CD4-positive, alpha-beta T cell treated with Interleukin-4 for 1 hour (primary cell): ENCODE data around the gene NPIPB4.
"Not testable (repeated sequence)": the region's sequence is repeated elsewhere in the genome, so short reads cannot be mapped to it uniquely, and the experiment has no call there.

Experiments
- DNase-seq, 2 donors: peaks; one replicate each; pipeline ENCODE4 v3.0.0-alpha.2; 2020 to 2022

NPIPB4 gene

GRCh38 chr16:21857656-21858055, at the start of gene NPIPB4:
Gene NPIPB4 (minus strand): TSS chr16:21857756. CDS start chr16:21857378, 378 bp downstream.
- DNase-seq, result not testable (repeated sequence)

- DNase-seq, result not testable (repeated sequence)
Observed at GRCh38 chr16:21898998-21899397, 41.4 kb upstream of the NPIPB4 start.

- DNase-seq, result peak; percentile 21 to 24
Observed at GRCh38 chr16:21881988-21882387, 24.4 kb upstream of the NPIPB4 start.

- not testable (repeated sequence) for DNase-seq
Observed at GRCh38 chr16:21837186-21837585, 20.4 kb downstream of the NPIPB4 start.

- DNase-seq, result peak in 1 of 2 donors; percentile 59
Observed at GRCh38 chr16:21836334-21836733, 21.2 kb downstream of the NPIPB4 start.

- DNase-seq, result peak; percentile 2 to 36
Observed at GRCh38 chr16:21835747-21836146, 21.8 kb downstream of the NPIPB4 start.

- DNase-seq, result not testable (repeated sequence)
Observed at GRCh38 chr16:21834211-21834610, 23.3 kb downstream of the NPIPB4 start.

- not testable (repeated sequence) for DNase-seq
Observed at GRCh38 chr16:21829929-21830328, 27.6 kb downstream of the NPIPB4 start.

GRCh38 chr16:21826067-21826706, 31.4 kb downstream of the NPIPB4 start:
- not testable (repeated sequence) for DNase-seq

- DNase-seq, result not testable (repeated sequence)
Observed at GRCh38 chr16:21825526-21825925, 32.0 kb downstream of the NPIPB4 start.

GRCh38 chr16:21823258-21823657, 34.3 kb downstream of the NPIPB4 start:
- DNase-seq, result not testable (repeated sequence)

- not testable (repeated sequence) for DNase-seq
Observed at GRCh38 chr16:21820908-21821465, 36.6 kb downstream of the NPIPB4 start.

GRCh38 chr16:21820028-21820907, 37.3 kb downstream of the NPIPB4 start:
- DNase-seq, result peak; percentile 68 to 77

GRCh38 chr16:21819617-21820016, 37.9 kb downstream of the NPIPB4 start:
- not testable (repeated sequence) for DNase-seq

GRCh38 chr16:21817012-21817411, 40.5 kb downstream of the NPIPB4 start:
- not testable (repeated sequence) for DNase-seq

- not testable (repeated sequence) for DNase-seq
Observed at GRCh38 chr16:21815694-21816093, 41.9 kb downstream of the NPIPB4 start.

GRCh38 chr16:21802375-21802663, 55.2 kb downstream of the NPIPB4 start:
- DNase-seq, result not testable (repeated sequence)

- peak; percentile 16 to 51 for DNase-seq
Observed at GRCh38 chr16:21801538-21802374, 55.8 kb downstream of the NPIPB4 start.

- not testable (repeated sequence) for DNase-seq
Observed at GRCh38 chr16:21798601-21799000, 59.0 kb downstream of the NPIPB4 start.

- peak in 1 of 2 donors; percentile 25 for DNase-seq
Observed at GRCh38 chr16:21793310-21793709, 64.2 kb downstream of the NPIPB4 start.

GRCh38 chr16:21790506-21790905, 67.0 kb downstream of the NPIPB4 start:
- not testable (repeated sequence) for DNase-seq
